ENCODE results near the gene SCARF2.
"Not testable (repeated sequence)": the region's sequence is repeated elsewhere in the genome, so short reads cannot be mapped to it uniquely, and the experiment has no call there.

The SCARF2 gene

DNA sequence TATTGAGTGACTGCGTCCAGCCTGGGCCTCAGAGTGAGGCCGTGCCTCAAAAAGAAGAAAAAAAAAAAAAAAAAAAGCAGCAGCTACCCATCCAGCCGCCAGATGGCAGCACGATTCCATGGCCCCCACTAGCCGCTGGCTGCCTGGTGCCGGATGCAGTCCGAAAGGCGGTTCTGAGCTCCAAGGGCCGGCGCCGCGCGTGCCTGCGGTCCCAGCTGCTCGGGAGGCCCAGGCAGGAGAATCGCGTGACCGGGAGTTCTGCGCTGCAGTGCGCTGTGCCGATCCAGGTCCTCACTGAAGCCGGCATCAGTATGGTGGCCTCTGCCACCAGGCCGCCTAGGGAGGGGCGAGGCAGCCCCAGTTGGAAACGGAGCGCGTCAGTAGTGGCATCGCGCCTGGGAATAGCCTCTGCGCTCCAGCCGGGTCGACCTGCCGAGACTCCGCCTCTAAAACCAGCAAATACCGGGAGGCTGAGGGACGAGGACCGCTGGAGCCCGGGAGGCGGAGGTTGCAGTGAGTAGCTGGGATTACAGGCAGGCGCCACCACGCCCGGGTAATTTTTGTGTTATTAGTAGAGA lies 19.3 kb downstream of the SCARF2 start:
- peak; percentile 41 to 63 for DNase-seq (ENCODE audit: low read depth in 1 of 2, low spot score in 1 of 2)
- peak overlapping the region; percentile 32 for H3K4me3 ChIP-seq (replicated peaks; ENCODE audit: insufficient read depth, low read length)
- TF ChIP-seq, protein P1, sequence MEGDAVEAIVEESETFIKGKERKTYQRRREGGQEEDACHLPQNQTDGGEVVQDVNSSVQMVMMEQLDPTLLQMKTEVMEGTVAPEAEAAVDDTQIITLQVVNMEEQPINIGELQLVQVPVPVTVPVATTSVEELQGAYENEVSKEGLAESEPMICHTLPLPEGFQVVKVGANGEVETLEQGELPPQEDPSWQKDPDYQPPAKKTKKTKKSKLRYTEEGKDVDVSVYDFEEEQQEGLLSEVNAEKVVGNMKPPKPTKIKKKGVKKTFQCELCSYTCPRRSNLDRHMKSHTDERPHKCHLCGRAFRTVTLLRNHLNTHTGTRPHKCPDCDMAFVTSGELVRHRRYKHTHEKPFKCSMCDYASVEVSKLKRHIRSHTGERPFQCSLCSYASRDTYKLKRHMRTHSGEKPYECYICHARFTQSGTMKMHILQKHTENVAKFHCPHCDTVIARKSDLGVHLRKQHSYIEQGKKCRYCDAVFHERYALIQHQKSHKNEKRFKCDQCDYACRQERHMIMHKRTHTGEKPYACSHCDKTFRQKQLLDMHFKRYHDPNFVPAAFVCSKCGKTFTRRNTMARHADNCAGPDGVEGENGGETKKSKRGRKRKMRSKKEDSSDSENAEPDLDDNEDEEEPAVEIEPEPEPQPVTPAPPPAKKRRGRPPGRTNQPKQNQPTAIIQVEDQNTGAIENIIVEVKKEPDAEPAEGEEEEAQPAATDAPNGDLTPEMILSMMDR (IDR thresholded peaks at IDR 0.05; ENCODE audit: insufficient read depth, low read length) = peak; percentile 52
- no peak for TF ChIP-seq GABPA (IDR thresholded peaks at IDR 0.05; ENCODE audit: low read depth)
- H3K27me3 ChIP-seq (ENCODE audit: insufficient read depth, poor library complexity, severe bottlenecking) = no peaks in the 10 kb centered on the region
- H3K27ac ChIP-seq (replicated peaks) = no peak overlapping the region

DNA sequence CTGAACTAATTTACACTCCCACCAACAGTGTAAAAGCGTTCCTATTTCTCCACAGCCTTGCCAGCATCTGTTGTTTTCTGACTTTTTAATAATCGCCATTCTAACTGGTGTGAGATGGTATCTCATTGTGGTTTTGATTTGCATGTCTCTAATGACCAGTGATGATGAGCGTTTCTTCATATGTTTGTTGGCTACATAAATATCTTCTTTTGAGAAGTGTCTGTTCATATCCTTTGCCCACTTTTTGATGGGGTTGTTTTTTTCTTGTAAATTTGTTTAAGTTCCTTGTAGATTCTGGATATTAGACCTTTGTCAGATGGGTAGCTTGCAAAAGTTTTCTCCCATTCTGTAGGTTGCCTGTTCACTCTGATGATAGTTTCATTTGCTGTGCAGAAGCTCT lies 21.9 kb downstream of the SCARF2 start:
- H3K27ac ChIP-seq (replicated peaks); H3K4me3 ChIP-seq (replicated peaks; ENCODE audit: insufficient read depth, low read length); H3K27me3 ChIP-seq (ENCODE audit: insufficient read depth, poor library complexity, severe bottlenecking); DNase-seq (ENCODE audit: low read depth in 1 of 2, low spot score in 1 of 2): not testable (repeated sequence)

DNA sequence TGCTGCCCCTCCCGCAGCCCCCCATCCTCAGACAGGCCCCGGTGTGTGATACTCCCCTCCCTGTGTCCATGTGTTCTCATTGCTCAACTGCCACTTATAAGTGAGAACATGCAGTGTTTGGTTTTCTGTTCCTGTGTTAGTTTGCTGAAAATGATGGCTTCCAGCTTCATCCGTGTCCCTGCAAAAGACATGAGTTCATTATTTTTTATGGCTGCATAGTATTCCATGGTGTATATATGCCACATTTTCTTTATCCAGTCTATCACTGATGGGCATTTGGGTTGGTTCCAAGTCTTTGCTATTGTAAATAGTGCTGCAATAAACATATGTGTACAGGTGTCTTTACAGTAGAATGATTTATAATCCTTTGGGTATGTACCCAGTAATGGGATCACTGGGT lies 22.4 kb downstream of the SCARF2 start:
- not testable (repeated sequence) for H3K27me3 ChIP-seq (ENCODE audit: insufficient read depth, poor library complexity, severe bottlenecking); H3K4me3 ChIP-seq (replicated peaks; ENCODE audit: insufficient read depth, low read length); DNase-seq (ENCODE audit: low read depth in 1 of 2, low spot score in 1 of 2); H3K27ac ChIP-seq (replicated peaks)

DNA sequence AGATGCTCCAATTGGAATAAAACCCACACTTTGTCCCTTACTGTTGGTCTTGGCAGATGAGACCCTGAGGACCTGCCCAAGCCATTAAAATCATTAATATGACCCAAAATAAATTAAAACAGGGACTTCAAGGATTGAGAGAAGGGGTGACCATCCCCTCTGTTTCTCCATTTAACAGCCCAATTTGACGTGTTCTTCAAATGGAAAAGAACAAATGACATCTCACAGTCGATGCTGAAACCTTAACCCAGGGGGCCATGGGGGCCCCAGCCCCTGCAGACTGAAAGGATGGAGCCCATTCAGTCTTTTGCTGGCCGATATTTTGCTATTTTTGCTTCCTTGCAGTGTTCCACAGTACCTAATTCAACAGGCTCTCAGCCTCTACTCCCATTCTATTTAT lies 23.2 kb downstream of the SCARF2 start:
- TF ChIP-seq SPI1 (IDR thresholded peaks at IDR 0.05; ENCODE audit: borderline replicate concordance, low read depth) (no peak), POLR2AphosphoS5 (IDR thresholded peaks at IDR 0.05; ENCODE audit: low read depth) (no peak), GABPA (IDR thresholded peaks at IDR 0.05; ENCODE audit: low read depth) (no peak)
- TF ChIP-seq, protein P2, sequence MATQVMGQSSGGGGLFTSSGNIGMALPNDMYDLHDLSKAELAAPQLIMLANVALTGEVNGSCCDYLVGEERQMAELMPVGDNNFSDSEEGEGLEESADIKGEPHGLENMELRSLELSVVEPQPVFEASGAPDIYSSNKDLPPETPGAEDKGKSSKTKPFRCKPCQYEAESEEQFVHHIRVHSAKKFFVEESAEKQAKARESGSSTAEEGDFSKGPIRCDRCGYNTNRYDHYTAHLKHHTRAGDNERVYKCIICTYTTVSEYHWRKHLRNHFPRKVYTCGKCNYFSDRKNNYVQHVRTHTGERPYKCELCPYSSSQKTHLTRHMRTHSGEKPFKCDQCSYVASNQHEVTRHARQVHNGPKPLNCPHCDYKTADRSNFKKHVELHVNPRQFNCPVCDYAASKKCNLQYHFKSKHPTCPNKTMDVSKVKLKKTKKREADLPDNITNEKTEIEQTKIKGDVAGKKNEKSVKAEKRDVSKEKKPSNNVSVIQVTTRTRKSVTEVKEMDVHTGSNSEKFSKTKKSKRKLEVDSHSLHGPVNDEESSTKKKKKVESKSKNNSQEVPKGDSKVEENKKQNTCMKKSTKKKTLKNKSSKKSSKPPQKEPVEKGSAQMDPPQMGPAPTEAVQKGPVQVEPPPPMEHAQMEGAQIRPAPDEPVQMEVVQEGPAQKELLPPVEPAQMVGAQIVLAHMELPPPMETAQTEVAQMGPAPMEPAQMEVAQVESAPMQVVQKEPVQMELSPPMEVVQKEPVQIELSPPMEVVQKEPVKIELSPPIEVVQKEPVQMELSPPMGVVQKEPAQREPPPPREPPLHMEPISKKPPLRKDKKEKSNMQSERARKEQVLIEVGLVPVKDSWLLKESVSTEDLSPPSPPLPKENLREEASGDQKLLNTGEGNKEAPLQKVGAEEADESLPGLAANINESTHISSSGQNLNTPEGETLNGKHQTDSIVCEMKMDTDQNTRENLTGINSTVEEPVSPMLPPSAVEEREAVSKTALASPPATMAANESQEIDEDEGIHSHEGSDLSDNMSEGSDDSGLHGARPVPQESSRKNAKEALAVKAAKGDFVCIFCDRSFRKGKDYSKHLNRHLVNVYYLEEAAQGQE (IDR thresholded peaks at IDR 0.05; ENCODE audit: insufficient replicate concordance, low read depth) = no peak
- TF ChIP-seq, protein P1 (IDR thresholded peaks at IDR 0.05; ENCODE audit: insufficient read depth, low read length) = no peak
- Histone ChIP-seq H3K27me3 (ENCODE audit: insufficient read depth, poor library complexity, severe bottlenecking) (no peaks in the 10 kb centered on the region), H3K4me3 (replicated peaks; ENCODE audit: insufficient read depth, low read length) (no peak overlapping the region), H3K27ac (replicated peaks) (no peak overlapping the region)
- DNase-seq (ENCODE audit: low read depth in 1 of 2, low spot score in 1 of 2) = no peak

DNA sequence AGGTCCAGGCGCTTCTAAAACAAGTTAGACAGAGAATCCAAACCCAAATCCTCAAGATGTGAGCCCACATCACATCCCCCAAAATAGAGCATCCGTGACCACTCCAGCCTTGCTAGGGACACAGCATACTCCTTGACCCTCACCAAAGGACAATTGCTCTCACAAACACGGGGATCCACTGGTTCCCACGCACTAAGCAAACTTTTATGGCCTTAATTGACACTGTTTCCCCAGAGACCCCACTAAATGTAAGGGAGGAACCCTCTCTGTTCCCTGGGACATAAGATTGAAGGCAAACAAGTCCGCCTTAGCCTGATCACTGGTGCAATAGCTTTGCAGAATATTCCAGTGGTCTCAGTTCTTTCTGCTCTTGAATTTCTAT lies 23.6 kb downstream of the SCARF2 start:
- H3K27me3 ChIP-seq (ENCODE audit: insufficient read depth, poor library complexity, severe bottlenecking) = no peaks in the 10 kb centered on the region
- no peak overlapping the region for H3K27ac ChIP-seq (replicated peaks)
- DNase-seq (ENCODE audit: low read depth in 1 of 2, low spot score in 1 of 2) = no peak
- TF ChIP-seq GABPA (IDR thresholded peaks at IDR 0.05; ENCODE audit: low read depth) (no peak), SPI1 (IDR thresholded peaks at IDR 0.05; ENCODE audit: borderline replicate concordance, low read depth) (no peak), POLR2AphosphoS5 (IDR thresholded peaks at IDR 0.05; ENCODE audit: low read depth) (no peak)
- TF ChIP-seq, protein P2 (IDR thresholded peaks at IDR 0.05; ENCODE audit: insufficient replicate concordance, low read depth) = no peak
- TF ChIP-seq, protein P1 (IDR thresholded peaks at IDR 0.05; ENCODE audit: insufficient read depth, low read length) = no peak
- H3K4me3 ChIP-seq (replicated peaks; ENCODE audit: insufficient read depth, low read length) = no peak overlapping the region
